Right ventricle myocardium superior (tissue), 1 donor: ENCODE measurements around the gene EPS8. TPM values are rescaled to one million over a fixed set of nuclear protein-coding genes. Genes with fewer than 3 reads are reported as not detected.
A peak's percentile ranks its signal among the peaks of the same experiment; 100 is the strongest.

ENCODE experiments used
- ATAC-seq: fragments of 200-7000 bp; cut with Tn5 transposase; one replicate; pipeline ENCODE4 v1.9.1; 2020; ENCODE audit warnings: mild to moderate bottlenecking; ENCODE audit not compliant: poor library complexity
- DNase-seq: peaks from one replicate; pipeline ENCODE4 v3.0.0-alpha.2; 2020
- intact Hi-C: fragments of 100-400 bp; cut with DNase I; formaldehyde crosslinking; loops from one replicate; pipeline ENCODE4 v1.11.2; 2022
- total RNA-seq: library from RNA; stranded (reverse); fragmentation: NEBNext Ultra II Directional; extraction: Animal tissue kit (Norgen Biotek cat#: 25700); gene quantifications from one replicate; pipeline ENCODE4 v1.2.1, GENCODE V29; 2021
- donor health status: DM: no; HTN: yes; CAD: no; lungs with severe emphysema.

Gene EPS8
- total RNA-seq, 1 donor from 2014 or later = 17.5 TPM

- ATAC-seq (no peak), DNase-seq (no peak)
- intact Hi-C loops = no loop called here
Measured at GRCh38 chr12:15806826-15807225, 17.6 kb upstream of the EPS8 start.

GRCh38 chr12:15801770-15802744 lies 12.9 kb upstream of the EPS8 start:
- intact Hi-C loops = no loop called here
- DNase-seq (no peak), ATAC-seq (no peak)

GRCh38 chr12:15800278-15800677 lies 11.1 kb upstream of the EPS8 start:
- ATAC-seq = no peak
- intact Hi-C loops = no loop called here
- no peak for DNase-seq

GRCh38 chr12:15797818-15798217 lies 8.6 kb upstream of the EPS8 start:
- DNase-seq = no peak
- intact Hi-C loops = loop anchor here (5.0 kb wide), 1 partner anchor 34 kb away; no protein-coding TSS in a partner anchor
- no peak for ATAC-seq

- ATAC-seq (no peak), DNase-seq (no peak)
- intact Hi-C loops = loop anchor here (5.0 kb wide), 1 partner anchor 36 kb away; no protein-coding TSS in a partner anchor
Measured at GRCh38 chr12:15796493-15797141, 7.4 kb upstream of the EPS8 start.

- intact Hi-C loops = loop anchor here (5.0 kb wide), 1 partner anchor 37 kb away; no protein-coding TSS in a partner anchor
- DNase-seq (no peak), ATAC-seq (no peak)
Measured at GRCh38 chr12:15794836-15795235, 5.6 kb upstream of the EPS8 start.

GRCh38 chr12:15794196-15794595 lies 5.0 kb upstream of the EPS8 start:
- intact Hi-C loops = no loop called here

GRCh38 chr12:15788233-15789219 lies 662 bp downstream of the EPS8 start:
- DNase-seq (no peak), ATAC-seq (peak; percentile 53)
- intact Hi-C loops = no loop called here

More at GRCh38 chr12:15794196-15794595, 5.0 kb upstream of the EPS8 start:
- DNase-seq = no peak
- ATAC-seq = no peak

- no peak for DNase-seq
- no peak for ATAC-seq
- intact Hi-C loops = no loop called here
Measured at GRCh38 chr12:15787778-15788177, 1.4 kb downstream of the EPS8 start.

- ATAC-seq (no peak), DNase-seq (no peak)
- intact Hi-C loops = no loop called here
Measured at GRCh38 chr12:15786772-15787171, 2.4 kb downstream of the EPS8 start.

GRCh38 chr12:15783288-15783687 lies 5.9 kb downstream of the EPS8 start:
- DNase-seq (no peak), ATAC-seq (no peak)
- intact Hi-C loops = no loop called here

- ATAC-seq (no peak), DNase-seq (no peak)
- intact Hi-C loops = no loop called here
Measured at GRCh38 chr12:15782667-15783066, 6.5 kb downstream of the EPS8 start.

GRCh38 chr12:15779925-15780324 lies 9.3 kb downstream of the EPS8 start:
- no peak for ATAC-seq
- no peak for DNase-seq
- intact Hi-C loops = loop anchor here (10.0 kb wide), 1 partner anchor 75 kb away; no protein-coding TSS in a partner anchor

- DNase-seq = no peak
- intact Hi-C loops = loop anchor here (10.0 kb wide), 1 partner anchor 77 kb away; no protein-coding TSS in a partner anchor
- no peak for ATAC-seq
Measured at GRCh38 chr12:15778126-15778525, 11.1 kb downstream of the EPS8 start.

GRCh38 chr12:15777355-15778012 lies 11.7 kb downstream of the EPS8 start:
- intact Hi-C loops = loop anchor here (10.0 kb wide), 1 partner anchor 77 kb away; no protein-coding TSS in a partner anchor
- DNase-seq (no peak), ATAC-seq (peak; percentile 51)

GRCh38 chr12:15776532-15776931 lies 12.7 kb downstream of the EPS8 start:
- DNase-seq (no peak), ATAC-seq (no peak)
- intact Hi-C loops = loop anchor here (10.0 kb wide), 1 partner anchor 78 kb away; no protein-coding TSS in a partner anchor

- ATAC-seq = no peak
- intact Hi-C loops = loop anchor here (10.0 kb wide), 1 partner anchor 80 kb away; no protein-coding TSS in a partner anchor
Measured at GRCh38 chr12:15774819-15775218, 14.4 kb downstream of the EPS8 start.

More at GRCh38 chr12:15774819-15775218, 14.4 kb downstream of the EPS8 start:
- DNase-seq = no peak
